NCI-H446 (cell line): Measurements from ENCODE around the gene TXNRD1.
"Not testable (repeated sequence)": the region's sequence is repeated elsewhere in the genome, so short reads cannot be mapped to it uniquely, and the experiment has no call there.

Experiments used
- DNase-seq, 2 experiments: peaks; one replicate each; lab custom pipeline; 2025; lab: John Stamatoyannopoulos, UW

Gene TXNRD1

DNA sequence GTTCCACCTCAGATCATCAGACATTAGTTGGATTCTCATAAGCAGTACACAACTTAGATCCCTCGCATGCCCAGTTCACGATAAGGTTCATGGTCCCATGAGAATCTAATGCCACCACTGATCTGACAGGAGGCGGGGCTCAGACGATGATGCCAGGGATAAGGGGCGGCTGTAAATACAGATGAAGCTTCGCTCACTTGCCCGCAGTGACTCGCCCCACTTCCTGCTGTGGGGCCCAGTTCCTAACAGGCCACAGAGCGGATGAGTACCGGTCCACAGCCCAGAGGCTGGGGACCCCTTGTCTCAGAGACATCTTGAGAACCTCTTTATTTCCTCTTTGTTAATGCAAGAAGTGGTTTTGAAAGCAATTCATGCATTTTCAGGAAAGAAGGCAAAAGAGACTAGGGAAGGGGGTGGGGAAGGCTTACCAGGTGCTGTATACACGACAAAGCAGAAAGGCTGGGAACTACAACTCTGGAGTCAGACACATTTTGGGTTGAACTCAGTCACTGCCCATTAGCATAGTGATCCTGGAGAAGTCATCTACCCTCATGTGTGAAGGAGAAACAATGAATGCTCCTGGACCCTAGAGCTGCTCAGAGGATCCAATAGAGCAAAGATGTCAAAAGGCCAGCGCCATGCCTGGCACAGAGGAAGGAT, 156.6 kb downstream of the TXNRD1 start:
- DNase-seq, result no peak

DNA sequence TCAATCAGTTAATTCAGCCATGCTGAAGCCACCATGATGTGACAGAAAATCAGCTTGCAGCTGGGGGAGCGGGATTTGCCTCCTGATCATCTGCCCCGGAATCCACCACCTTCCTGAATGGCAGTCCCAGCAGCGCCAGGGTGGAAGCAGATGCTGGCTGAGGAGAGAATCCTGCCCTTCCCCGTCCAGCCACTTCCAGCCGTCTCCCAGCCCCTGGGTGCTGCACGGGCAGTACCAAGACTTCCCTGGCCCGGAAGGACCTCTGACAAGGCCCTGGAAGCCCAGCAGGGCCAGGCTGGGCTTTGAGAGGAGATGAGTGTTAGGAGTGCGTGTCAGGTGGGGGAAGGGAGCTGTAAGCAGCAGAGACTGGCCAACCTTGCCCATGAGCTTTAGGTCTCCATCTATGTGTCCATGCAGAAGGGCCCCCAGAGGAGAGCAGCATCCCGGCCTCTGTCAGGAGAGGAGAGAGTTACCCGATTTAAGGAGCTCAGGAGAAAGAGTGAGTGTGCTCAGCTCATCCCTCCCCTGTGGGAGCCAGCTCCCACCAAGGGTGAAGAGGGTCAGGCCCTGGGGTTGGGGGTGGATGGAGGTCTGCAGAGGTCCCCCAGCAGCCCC, 157.2 kb downstream of the TXNRD1 start:
- DNase-seq, result no peak

DNA sequence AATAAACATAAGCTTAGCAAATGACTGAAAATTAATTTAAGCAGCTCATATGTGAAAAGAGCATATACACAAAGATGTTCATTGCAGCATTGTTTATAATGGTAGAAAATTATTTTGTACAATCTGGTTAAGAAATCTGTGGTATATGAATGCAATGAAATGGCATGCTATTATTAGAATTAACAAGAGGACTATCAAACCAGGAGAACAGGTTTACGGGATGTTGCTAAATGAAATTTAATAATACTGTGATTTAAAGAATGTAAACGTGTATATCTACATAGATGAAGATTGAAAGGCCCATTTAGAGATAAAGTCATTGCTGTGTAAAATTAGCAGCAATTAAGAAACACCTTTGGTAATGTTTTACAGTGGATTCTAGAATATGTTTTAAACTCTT, 158.5 kb downstream of the TXNRD1 start:
- DNase-seq, result no peak

DNA sequence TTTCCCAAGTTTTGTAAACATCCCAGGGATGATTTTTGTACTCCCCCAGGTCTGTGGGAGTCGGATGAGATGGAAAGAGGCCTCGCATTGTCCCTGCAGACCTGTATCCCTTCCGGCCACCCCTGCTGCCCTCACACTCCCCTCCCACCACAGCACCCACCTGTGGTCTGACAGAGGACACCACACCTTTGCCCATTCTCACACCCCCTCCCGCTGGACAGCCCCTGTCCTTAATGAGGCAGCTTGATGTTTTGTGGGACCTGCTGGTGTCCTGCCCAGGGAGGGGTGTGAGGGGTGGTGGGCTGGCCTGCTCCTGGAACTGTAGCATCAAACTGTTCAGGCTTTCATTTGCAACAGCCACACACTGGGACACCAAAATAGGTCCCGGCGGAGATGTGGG, 159.2 kb downstream of the TXNRD1 start:
- DNase-seq, result no peak

DNA sequence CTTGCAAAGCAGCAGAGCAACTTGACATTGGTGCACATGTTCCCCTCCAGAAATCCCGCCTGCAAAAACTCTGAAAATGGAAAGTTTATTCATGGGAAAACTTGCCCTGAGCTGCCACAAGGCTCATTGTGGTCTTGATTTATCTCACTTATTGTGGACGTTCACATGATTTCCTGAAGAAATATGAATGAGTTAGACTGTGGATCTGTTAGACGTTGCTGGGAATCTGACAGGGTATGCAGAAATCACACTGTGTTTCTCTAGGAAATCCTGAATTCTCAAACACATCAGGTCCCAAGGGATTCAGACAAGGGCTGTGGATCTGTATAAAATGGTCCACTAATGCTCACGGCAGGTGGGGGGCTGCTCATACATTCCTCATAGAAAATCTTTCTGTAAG, 160.2 kb downstream of the TXNRD1 start:
- DNase-seq, result no peak

DNA sequence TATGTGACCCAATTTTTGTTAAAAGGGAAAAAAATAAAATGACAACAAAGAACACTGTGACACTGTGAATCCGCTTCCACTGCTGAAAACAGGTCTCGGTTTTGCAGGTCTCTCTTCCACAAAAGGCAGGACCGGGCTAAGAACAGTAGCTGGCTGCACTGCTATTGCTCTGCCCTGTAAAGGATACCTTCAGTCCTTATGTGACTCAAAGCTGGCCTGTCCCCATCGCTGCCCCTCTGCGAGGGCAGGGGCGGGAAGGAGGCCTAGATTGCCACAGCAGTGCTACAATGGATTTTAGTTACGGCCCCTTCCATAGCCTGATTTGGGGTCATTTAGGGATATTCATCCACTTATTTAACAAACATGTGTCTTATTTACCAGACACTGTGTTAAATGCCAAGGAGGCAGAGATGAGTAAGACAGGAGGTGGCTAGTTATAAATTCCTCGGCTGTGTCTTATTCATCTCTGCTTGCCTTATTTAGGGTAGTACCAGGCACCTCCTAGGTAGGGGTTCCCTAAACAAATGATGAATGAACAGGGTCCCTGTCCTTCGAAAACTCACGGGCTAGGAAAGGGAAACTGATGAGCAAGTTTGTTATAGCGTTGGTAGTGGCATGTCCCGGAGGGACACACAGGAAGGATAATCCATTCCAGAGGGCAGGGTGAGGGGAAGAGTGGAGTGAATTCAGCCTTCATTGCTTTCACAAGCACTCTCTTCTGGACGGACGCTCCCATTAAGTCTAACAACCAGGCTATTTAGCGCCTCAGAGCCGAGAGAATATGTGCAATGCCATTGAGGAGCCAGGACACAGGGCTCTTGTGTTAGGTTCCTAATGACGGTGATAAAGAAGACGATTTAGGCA, 161.3 kb downstream of the TXNRD1 start:
- DNase-seq, result no peak

DNA sequence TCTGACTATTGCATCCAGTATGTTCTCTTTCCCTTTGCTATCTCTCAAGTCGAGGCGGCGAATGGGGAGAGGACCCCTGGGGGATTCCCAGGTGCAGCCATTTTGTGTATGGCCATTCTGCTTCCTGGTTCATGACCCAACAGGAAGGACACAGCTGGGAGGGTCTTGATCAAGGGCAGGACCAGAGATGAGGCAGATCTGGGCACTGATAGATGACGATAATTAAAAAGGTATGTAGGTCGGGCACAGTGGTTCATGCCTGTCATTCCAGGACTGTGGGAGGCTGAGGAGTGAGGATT, 161.9 kb downstream of the TXNRD1 start:
- no peak for DNase-seq

DNA sequence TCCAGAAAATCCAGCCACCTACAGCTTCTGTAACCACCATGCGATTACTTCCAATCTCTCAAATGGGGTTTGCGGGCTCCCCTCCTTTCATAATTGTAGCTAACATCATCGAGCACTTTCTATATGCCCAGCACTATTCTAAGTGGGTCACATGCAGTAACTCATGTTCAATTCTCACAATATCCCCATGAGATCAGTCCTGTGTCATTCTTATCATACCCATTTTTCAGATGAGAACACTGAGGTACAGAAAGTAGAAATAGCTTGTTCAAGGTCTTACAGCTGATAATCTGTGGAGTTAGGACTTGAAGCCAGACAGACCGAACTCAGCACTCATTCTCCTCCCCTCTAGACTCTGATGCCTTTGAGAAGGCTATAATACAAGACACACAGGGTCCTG, 162.8 kb downstream of the TXNRD1 start:
- DNase-seq, result no peak

DNA sequence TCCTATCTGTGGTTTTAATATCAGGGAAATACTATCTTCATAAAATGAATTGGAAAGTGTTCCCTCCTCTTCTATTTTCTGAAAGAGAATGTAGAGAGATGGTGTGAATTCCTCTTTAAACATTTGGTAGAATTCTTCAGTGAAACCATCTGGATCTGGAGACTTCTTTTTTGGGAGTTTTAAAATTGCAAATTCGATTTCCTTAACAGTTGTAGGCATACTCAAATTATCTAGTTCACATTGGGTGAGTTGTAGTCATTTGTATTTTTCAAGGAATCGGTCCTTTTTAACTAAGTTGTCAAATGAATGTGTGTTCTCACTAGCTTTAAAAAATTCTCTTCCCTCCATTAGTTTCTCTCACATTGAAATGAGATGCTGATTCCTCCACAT, 165.8 kb downstream of the TXNRD1 start:
- no peak for DNase-seq

DNA sequence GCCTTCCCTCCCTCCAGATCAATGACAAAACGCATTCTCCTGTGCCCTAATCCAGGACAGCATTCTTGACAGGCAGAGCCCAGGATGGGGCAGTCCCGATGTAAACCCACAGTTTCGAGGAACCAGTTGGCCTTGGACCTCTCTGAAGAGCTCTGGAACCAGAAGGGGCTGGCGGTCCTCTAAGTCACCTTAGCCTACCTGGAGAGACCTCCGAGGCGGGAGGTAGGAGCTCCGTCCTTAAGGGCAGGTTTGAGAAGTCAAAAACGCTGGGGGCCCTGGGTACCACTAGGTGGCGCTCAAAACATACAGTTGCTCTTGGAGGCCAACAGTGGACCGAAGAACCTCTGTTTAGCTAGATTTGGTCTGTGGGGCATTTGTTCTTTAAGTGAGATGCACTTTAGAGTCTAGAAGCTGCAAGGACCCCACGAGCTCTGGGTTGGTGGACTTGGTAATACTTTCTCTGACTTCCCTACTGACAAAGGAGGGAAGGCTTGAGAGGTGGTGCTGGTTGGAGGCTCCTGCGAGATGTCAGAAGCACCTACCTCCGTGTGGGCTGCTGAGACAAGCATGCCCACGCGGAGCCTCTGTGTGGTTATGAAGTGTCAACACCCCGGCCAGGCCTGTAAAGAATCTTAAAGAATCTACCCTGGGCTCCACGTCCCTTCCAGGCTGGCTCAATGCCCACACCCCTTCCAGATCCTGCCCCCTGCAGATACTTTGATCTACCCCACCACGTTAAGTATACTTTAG, 166.3 kb downstream of the TXNRD1 start:
- DNase-seq, result peak; percentile 77 to 84

DNA sequence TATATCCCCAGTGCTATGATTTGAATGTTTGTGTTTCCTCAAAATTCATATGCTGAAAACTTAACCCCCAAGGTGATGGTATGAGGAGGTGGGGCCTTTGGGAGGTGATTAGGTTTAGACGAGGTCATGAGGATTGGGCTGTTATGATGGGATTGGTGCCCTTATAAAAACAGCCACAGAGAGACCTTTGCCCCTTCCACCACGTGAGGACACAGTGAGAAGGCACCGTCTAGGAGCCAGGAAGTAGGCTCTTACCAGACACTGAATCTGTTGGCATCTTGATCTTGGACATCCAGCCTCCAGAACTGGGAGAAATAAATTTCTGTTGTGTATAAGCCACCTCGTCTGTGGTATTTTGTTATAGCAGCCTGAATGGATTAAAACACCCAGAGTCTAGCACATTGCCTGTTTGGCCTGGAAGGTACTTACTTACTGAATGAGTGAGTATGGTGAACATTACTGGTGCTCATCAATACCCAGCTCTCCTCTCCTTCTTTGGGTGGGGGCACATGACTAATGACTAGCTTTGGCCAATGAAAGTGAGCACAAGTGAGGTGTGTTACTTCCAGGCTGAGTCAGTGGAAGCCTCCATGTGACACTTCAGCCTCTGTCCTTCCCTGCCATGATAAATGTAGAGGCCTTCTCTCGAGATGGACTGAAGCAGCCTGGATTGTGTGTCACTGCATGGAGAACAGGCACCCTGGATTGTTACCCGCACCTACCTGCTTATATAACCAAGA, 168.7 kb downstream of the TXNRD1 start:
- no peak for DNase-seq

DNA sequence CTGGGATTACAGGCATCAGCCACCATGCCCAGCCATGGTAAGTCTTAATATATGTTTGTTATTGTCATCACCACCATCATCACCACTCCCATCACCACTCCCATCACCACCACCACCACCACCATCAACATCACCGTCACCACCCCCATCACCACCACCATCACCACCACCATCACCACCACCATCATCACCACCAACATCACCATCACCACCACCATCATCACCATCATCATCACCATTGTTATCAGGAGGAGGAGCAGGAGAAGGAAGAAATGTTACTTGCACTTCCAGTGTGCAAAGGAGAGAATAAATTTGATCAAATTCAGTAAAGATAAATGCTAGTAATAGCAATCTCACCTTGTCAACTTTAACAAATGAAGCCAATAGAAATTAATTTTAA, 169.9 kb downstream of the TXNRD1 start:
- DNase-seq, result no peak

DNA sequence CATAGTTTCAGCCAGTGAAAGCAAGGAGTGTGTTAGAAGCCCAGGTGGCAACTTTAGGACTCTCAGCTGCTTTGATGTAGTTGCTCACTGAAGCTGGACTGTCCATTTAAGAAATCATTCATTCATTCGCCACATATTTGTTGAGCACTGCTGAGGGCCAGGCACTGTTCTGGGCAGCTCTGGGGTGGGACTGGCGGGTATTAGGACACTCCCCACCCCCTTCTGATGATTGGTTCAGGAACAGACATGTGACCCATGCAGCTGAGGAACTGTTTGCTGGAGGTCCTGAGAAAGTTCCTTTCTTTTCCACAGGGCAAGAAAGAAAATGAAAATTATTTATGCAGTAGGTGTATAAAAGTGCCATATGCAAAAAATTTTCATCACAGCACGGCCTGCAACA, 170.9 kb downstream of the TXNRD1 start:
- DNase-seq, result no peak

DNA sequence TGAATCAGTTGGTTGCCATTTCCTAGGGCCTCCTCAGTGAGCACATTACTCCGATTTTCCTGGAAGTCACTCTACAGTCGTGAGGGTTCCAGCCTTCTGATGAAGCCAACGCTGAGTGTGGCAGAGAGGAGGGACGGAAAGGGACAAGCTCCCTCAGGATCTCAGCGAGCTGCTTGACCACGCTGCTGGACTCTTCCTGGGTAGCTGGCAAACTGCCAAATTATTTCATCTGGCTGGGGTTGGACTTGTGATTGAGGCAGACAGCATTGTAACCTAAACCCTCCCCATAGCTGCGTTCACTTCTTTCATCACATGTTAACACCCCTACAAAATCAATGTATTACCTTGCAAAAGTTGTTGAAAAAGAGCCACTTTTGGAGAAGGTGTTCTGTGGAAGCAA, 171.6 kb downstream of the TXNRD1 start:
- no peak for DNase-seq

DNA sequence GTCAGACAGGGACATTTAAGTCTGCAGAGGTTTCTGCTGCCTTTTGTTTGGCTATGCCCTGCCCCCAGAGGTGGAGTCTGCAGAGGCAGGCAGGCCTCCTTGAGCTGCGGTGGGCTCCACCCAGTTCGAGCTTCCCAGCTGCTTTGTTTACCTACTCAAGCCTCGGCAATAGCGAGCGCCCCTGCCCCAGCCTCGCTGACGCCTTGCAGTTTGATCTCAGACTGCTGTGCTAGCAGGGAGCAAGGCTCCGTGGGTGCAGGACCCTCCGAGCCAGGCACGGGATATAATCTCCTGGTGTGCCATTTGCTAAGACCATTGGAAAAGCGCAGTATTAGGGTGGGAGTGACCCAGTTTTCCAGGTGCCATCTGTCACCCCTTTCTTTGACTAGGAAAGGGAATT, 178.5 kb downstream of the TXNRD1 start:
- not testable (repeated sequence) for DNase-seq
